IMR-90 (cell line): Measurements from ENCODE around the gene ARHGAP21. TPM values are rescaled to one million over a fixed set of nuclear protein-coding genes. Genes with fewer than 3 reads are reported as not detected.

Source experiments
- ATAC-seq: fragments of 200-7000 bp; cut with Tn5 transposase; 2 replicates; pipeline ENCODE4 v1.9.1; 2020; ENCODE audit warnings: low read depth, mild to moderate bottlenecking, moderate library complexity
- BruUV-seq: library from RNA; stranded (reverse); fragments of 400-500 nt; replicated peaks from 2 replicates; lab custom pipeline; 2021; lab: Mats Ljungman, UMichigan
- CTCF ChIA-PET: fragments of 300-600 bp; formaldehyde crosslinking; extraction: SDS; loops from one replicate; lab custom pipeline; 2021; ENCODE audit warnings: antibody characterized with exemption; lab: Yijun Ruan, JAX
- POLR2A ChIA-PET: fragments of 300-600 bp; sonication (Branson Sonifier 250); formaldehyde crosslinking; loops from one replicate; lab custom pipeline; 2022; ENCODE audit warnings: antibody characterized with exemption; ENCODE audit not compliant: unreplicated experiment; lab: Charles Lee
- DNase-seq: peaks from one replicate; pipeline ENCODE4 v3.0.0; 2013
- H2AFZ ChIP-seq: replicated peaks from 2 replicates; pipeline ENCODE3; 2013; ENCODE audit warnings: low read length, mild to moderate bottlenecking; ENCODE audit not compliant: poor library complexity
- H2AK5ac ChIP-seq: 2 replicates; pipeline ENCODE4 v1.6.1; 2013; ENCODE audit warnings: low read depth, low read length, inconsistent platforms
- H2AK9ac ChIP-seq: replicated peaks from 2 replicates; pipeline ENCODE3; 2013; ENCODE audit warnings: mild to moderate bottlenecking, low read depth, low read length, moderate library complexity; ENCODE audit not compliant: poor library complexity
- H2BK120ac ChIP-seq: 2 replicates; pipeline ENCODE4 v1.6.1; 2013; ENCODE audit warnings: low read depth, low read length, inconsistent platforms
- H2BK15ac ChIP-seq: 3 replicates; pipeline ENCODE4 v1.6.1; 2013; ENCODE audit warnings: low read depth, low read length, inconsistent platforms
- H2BK20ac ChIP-seq: 2 replicates; pipeline ENCODE4 v1.6.1; 2013; ENCODE audit warnings: low read depth, mild to moderate bottlenecking, inconsistent platforms, low read length, moderate library complexity
- H2BK5ac ChIP-seq: 2 replicates; pipeline ENCODE4 v1.6.1; 2013; ENCODE audit warnings: mild to moderate bottlenecking, low read depth, low read length, inconsistent platforms; ENCODE audit not compliant: poor library complexity, severe bottlenecking
- H3K14ac ChIP-seq: replicated peaks from 2 replicates; pipeline ENCODE4 v1.6.1; 2013; ENCODE audit warnings: low read depth, low read length, inconsistent platforms
- H3K18ac ChIP-seq: 2 replicates; pipeline ENCODE4 v1.6.1; 2013; ENCODE audit warnings: low read depth, low read length, control low read depth
- H3K23ac ChIP-seq: 2 replicates; pipeline ENCODE4 v1.6.1; 2013; ENCODE audit warnings: low read depth, low read length, inconsistent platforms
- H3K27ac ChIP-seq: 2 replicates; pipeline ENCODE4 v1.5.1; 2013; ENCODE audit warnings: mild to moderate bottlenecking, control low read depth, low read length; ENCODE audit not compliant: insufficient read depth
- H3K27me3 ChIP-seq: 2 replicates; pipeline ENCODE4 v1.6.1; 2013; ENCODE audit warnings: low read length; ENCODE audit not compliant: control insufficient read depth, insufficient read depth
- H3K36me3 ChIP-seq: 2 replicates; pipeline ENCODE4 v1.6.1; 2013; ENCODE audit warnings: low read length, mixed read lengths; ENCODE audit not compliant: control insufficient read depth, insufficient read depth
- H3K4ac ChIP-seq: 2 replicates; pipeline ENCODE4 v1.6.1; 2013; ENCODE audit warnings: low read depth, low read length, inconsistent platforms
- H3K4me1 ChIP-seq: 2 replicates; pipeline ENCODE4 v1.6.1; 2013; ENCODE audit warnings: low read length, mixed read lengths; ENCODE audit not compliant: control insufficient read depth, insufficient read depth
- H3K4me2 ChIP-seq: 2 replicates; pipeline ENCODE4 v1.6.1; 2013; ENCODE audit warnings: low read depth, mild to moderate bottlenecking, control low read depth, low read length, moderate library complexity
- H3K4me3 ChIP-seq: 2 replicates; pipeline ENCODE4 v1.5.1; 2013; ENCODE audit warnings: low read depth, mild to moderate bottlenecking, control low read depth, low read length, moderate library complexity; ENCODE audit not compliant: insufficient read depth
- H3K56ac ChIP-seq: 2 replicates; pipeline ENCODE4 v1.6.1; 2013; ENCODE audit warnings: low read length, inconsistent platforms; ENCODE audit not compliant: insufficient read depth; ENCODE audit errors: extremely low read depth
- H3K79me1 ChIP-seq, 2 experiments: 2 replicates each; pipeline ENCODE4 v1.6.1; 2013; ENCODE audit warnings: low read length in 2 of 2, inconsistent platforms in 1 of 2, low read depth in 1 of 2
- H3K9ac ChIP-seq: 2 replicates; pipeline ENCODE4 v1.6.1; 2013; ENCODE audit warnings: low read depth, low read length, control low read depth
- H3K9me1 ChIP-seq: 2 replicates; pipeline ENCODE4 v1.6.1; 2013; ENCODE audit warnings: low read length, inconsistent platforms; ENCODE audit not compliant: insufficient read depth
- H3K9me3 ChIP-seq: 2 replicates; pipeline ENCODE4 v1.6.1; 2013; ENCODE audit warnings: low read length; ENCODE audit not compliant: control insufficient read depth, insufficient read depth
- H4K20me1 ChIP-seq: 2 replicates; pipeline ENCODE4 v1.6.1; 2013; ENCODE audit warnings: low read length, inconsistent platforms; ENCODE audit not compliant: insufficient read depth
- H4K5ac ChIP-seq: 2 replicates; pipeline ENCODE4 v1.6.1; 2013; ENCODE audit warnings: mild to moderate bottlenecking, low read depth, low read length, control low read depth
- H4K8ac ChIP-seq, 2 experiments: 2 replicates each; pipeline ENCODE4 v1.6.1; 2013; ENCODE audit warnings: low read depth in 2 of 2, low read length in 2 of 2, control low read depth in 1 of 2, inconsistent platforms in 1 of 2
- H4K91ac ChIP-seq: 2 replicates; pipeline ENCODE4 v1.6.1; 2013; ENCODE audit warnings: low read depth, low read length, inconsistent platforms; ENCODE audit not compliant: insufficient read depth
- BHLHE40 ChIP-seq: fragments of 150-350 bp; IDR thresholded peaks from 2 replicates; pipeline ENCODE4 v1.6.1; 2016; ENCODE audit warnings: mild to moderate bottlenecking, low read depth, low read length
- CEBPB ChIP-seq: IDR thresholded peaks from 2 replicates; pipeline ENCODE4 v1.6.1; 2012; ENCODE audit warnings: low read depth, low read length, improper control_type of control experiment
- CHD1 ChIP-seq: IDR thresholded peaks from 2 replicates; pipeline ENCODE4 v1.6.1; 2012; ENCODE audit warnings: low read depth, low read length, improper control_type of control experiment
- CTCF ChIP-seq: conservative IDR thresholded peaks from 2 replicates; pipeline ENCODE4 v1.5.1; 2012; ENCODE audit warnings: mild to moderate bottlenecking, low read depth, low read length, improper control_type of control experiment
- ELK1 ChIP-seq: fragments of 150-350 bp; IDR thresholded peaks from 2 replicates; pipeline ENCODE4 v1.6.1; 2016; ENCODE audit warnings: low read depth, mild to moderate bottlenecking, low read length, moderate library complexity, borderline replicate concordance
- FOS ChIP-seq: fragments of 150-350 bp; IDR thresholded peaks from 2 replicates; pipeline ENCODE4 v1.6.1; 2016; ENCODE audit warnings: low read depth, low read length
- MAFK ChIP-seq: IDR thresholded peaks from 2 replicates; pipeline ENCODE4 v1.6.1; 2012; ENCODE audit warnings: low read depth, low read length, improper control_type of control experiment
- MAZ ChIP-seq: IDR thresholded peaks from 2 replicates; pipeline ENCODE4 v1.6.1; 2012; ENCODE audit warnings: low read depth, mild to moderate bottlenecking, low read length, improper control_type of control experiment, moderate library complexity, borderline replicate concordance
- MXI1 ChIP-seq: IDR thresholded peaks from 2 replicates; pipeline ENCODE4 v1.6.1; 2012; ENCODE audit warnings: low read depth, mild to moderate bottlenecking, low read length, moderate library complexity, borderline replicate concordance
- NFE2L2 ChIP-seq: fragments of 150-350 bp; IDR thresholded peaks from 2 replicates; pipeline ENCODE4 v1.6.1; 2016; ENCODE audit warnings: low read depth, mild to moderate bottlenecking, low read length
- POLR2A ChIP-seq: IDR thresholded peaks from 2 replicates; pipeline ENCODE4 v1.6.1; 2012; ENCODE audit warnings: mild to moderate bottlenecking, low read depth, low read length
- RAD21 ChIP-seq: IDR thresholded peaks from 2 replicates; pipeline ENCODE4 v1.6.1; 2012; ENCODE audit warnings: low read length, improper control_type of control experiment
- RCOR1 ChIP-seq: IDR thresholded peaks from 2 replicates; pipeline ENCODE4 v1.6.1; 2012; ENCODE audit warnings: mild to moderate bottlenecking, low read length, improper control_type of control experiment; ENCODE audit not compliant: insufficient replicate concordance
- RFX5 ChIP-seq: IDR thresholded peaks from 2 replicates; pipeline ENCODE4 v1.8.0; 2012; ENCODE audit warnings: low read depth, mild to moderate bottlenecking, low read length, moderate library complexity
- SMC3 ChIP-seq: fragments of 150-350 bp; IDR thresholded peaks from 2 replicates; pipeline ENCODE4 v1.6.1; 2016; ENCODE audit warnings: low read depth, mild to moderate bottlenecking, antibody characterized with exemption, low read length, moderate library complexity
- USF2 ChIP-seq: fragments of 150-350 bp; IDR thresholded peaks from 2 replicates; pipeline ENCODE4 v1.6.1; 2017; ENCODE audit warnings: mild to moderate bottlenecking, antibody characterized with exemption, low read length, low read depth
- WGBS, 2 experiments: methylation state at CpG; one replicate each; pipeline versions ENCODE4 v1.1.5 to v1.1.7; 2013; ENCODE audit warnings: missing lambda C conversion rate in 2 of 2; ENCODE audit not compliant: insufficient read length in 1 of 2; ENCODE audit errors: extremely low coverage in 2 of 2; 5-methylcytosine and 5-hydroxymethylcytosine counted together
- dilution Hi-C: fragments of 300-500 bp; cut with HindIII; formaldehyde crosslinking; loops from one replicate; pipeline ENCODE4 v1.14.3; 2018; ENCODE audit warnings: low sequenced_read_pairs; ENCODE audit not compliant: unreplicated experiment
- in situ Hi-C: fragments of 300-500 bp; cut with MboI; formaldehyde crosslinking; loops from 3 replicates; pipeline ENCODE4 v1.14.3; 2019; ENCODE audit warnings: low sequenced_read_pairs, inconsistent platforms, mixed read lengths
- intact Hi-C: fragments of 100-400 bp; cut with micrococcal nuclease; formaldehyde crosslinking; loops from 2 replicates; pipeline ENCODE4 v1.10.0; 2022
- polyA plus RNA-seq, 3 experiments: library from polyadenylated mRNA; depleted of rRNA; stranded (reverse); fragments of >200 nt; gene quantifications; 2 replicates each; pipeline ENCODE4 v1.2.3, GENCODE V29; 2012; ENCODE audit warnings: low replicate concordance in 1 of 3
- total RNA-seq: library from RNA; depleted of rRNA; stranded (reverse); fragments of >200 nt; gene quantifications from 2 replicates; pipeline ENCODE4 v1.2.3, GENCODE V29; 2012

ARHGAP21 gene
- total and polyA plus RNA-seq, 2 of the 4 experiments (the other 2 are of a cell fraction): 43.3 to 94.3 TPM

- peaks cover 12% of the 10 kb centered on the region for H3K4me1 ChIP-seq
- H3K9me1 ChIP-seq: peaks cover 13% of the 10 kb centered on the region
- H4K5ac ChIP-seq: no peak overlapping the region
- no peak overlapping the region for H2BK15ac ChIP-seq
- H2BK5ac ChIP-seq: no peak overlapping the region
- no peak overlapping the region for H2AK5ac ChIP-seq
- in situ Hi-C loops: loop anchor here (25.0 kb wide), 1 partner anchor 251 kb away; the partner anchor contains the start of gene PRTFDC1
- WGBS, 2 experiments: 86% methylated on average over 1 of the region's 2 CpGs; no CpG with 5 or more reads in 1 of the 2 experiments
- no peak overlapping the region for H3K4me2 ChIP-seq
- dilution Hi-C loops: no loop called here
- no peak overlapping the region for H2AK9ac ChIP-seq
- no peak overlapping the region for H3K14ac ChIP-seq
- H3K18ac ChIP-seq: no peak overlapping the region
- no peak for TF ChIP-seq USF2
- TF ChIP-seq MAZ: no peak
- no peak for TF ChIP-seq RCOR1
- TF ChIP-seq POLR2A: no peak
- no peak for TF ChIP-seq MXI1
- no peak for TF ChIP-seq CHD1
- no peak for TF ChIP-seq MAFK
- no peak for TF ChIP-seq CTCF
- no peak for TF ChIP-seq FOS
- TF ChIP-seq RFX5: no peak
- TF ChIP-seq SMC3: no peak
- no peak for TF ChIP-seq NFE2L2
- no peak for TF ChIP-seq RAD21
- TF ChIP-seq BHLHE40: no peak
- TF ChIP-seq ELK1: no peak
- no peak for TF ChIP-seq CEBPB
- H3K9me3 ChIP-seq: no peaks in the 10 kb centered on the region
- no peak overlapping the region for H4K8ac ChIP-seq
- H3K56ac ChIP-seq: no peak overlapping the region
- H3K9ac ChIP-seq: no peak overlapping the region
- H3K23ac ChIP-seq: no peak overlapping the region
- ChIA-PET POLR2A (no interaction called here), CTCF (no interaction called here)
- no peak overlapping the region for H2BK20ac ChIP-seq
- H2BK120ac ChIP-seq: no peak overlapping the region
- H3K27ac ChIP-seq: no peak overlapping the region
- H3K4me3 ChIP-seq: no peak overlapping the region
- DNase-seq (no peak), ATAC-seq (no peak)
- no peak overlapping the region for H2AFZ ChIP-seq
- H3K36me3 ChIP-seq: no peaks in the 10 kb centered on the region
- no peak overlapping the region for H3K4ac ChIP-seq
- H4K91ac ChIP-seq: no peak overlapping the region
- BruUV-seq: no TSS peak
- H3K27me3 ChIP-seq: no peaks in the 10 kb centered on the region
- H4K20me1 ChIP-seq: peaks cover 64% of the 10 kb centered on the region
- intact Hi-C loops: no loop called here
- H3K79me1 ChIP-seq: peaks cover 11 to 65% of the 10 kb centered on the region in 2 experiments; a peak in 3 of 4 replicates
Observed at GRCh38 chr10:24711465-24711864, 12.2 kb downstream of the ARHGAP21 start.
